ENCODE results near the gene OGG1. TPM values are rescaled to one million over a fixed set of nuclear protein-coding genes. Genes with fewer than 3 reads are reported as not detected.

Gene OGG1
- total and polyA plus RNA-seq, 2 donors: 16.6 to 20.7 TPM

GRCh38 chr3:9747267-9747666 lies 2.5 kb upstream of the OGG1 start:
- DNase-seq (ENCODE audit: low read depth in 6 of 9, low spot score in 9 of 9): no peak
- no peak overlapping the region for H3K27ac ChIP-seq (ENCODE audit: low read depth in 1 of 2, low read length in 1 of 2)
- H3K27me3 ChIP-seq (ENCODE audit: control insufficient read depth in 2 of 2, insufficient read depth in 1 of 2, low read length in 1 of 2): no peaks in the 10 kb centered on the region
- no peak overlapping the region for H3K4me3 ChIP-seq (ENCODE audit: low read length in 2 of 2)
- no peaks in the 10 kb centered on the region for H3K9me3 ChIP-seq (ENCODE audit: control insufficient read depth in 2 of 2, insufficient read depth in 1 of 2, low read length in 1 of 2)
- 97% methylated on average over 8 of the region's 8 CpGs for WGBS
- H3K36me3 ChIP-seq (ENCODE audit: control insufficient read depth in 2 of 2, insufficient read depth in 2 of 2, low read length in 1 of 2): peaks cover 64 to 74% of the 10 kb centered on the region in 2 donors
- H3K4me1 ChIP-seq (ENCODE audit: control insufficient read depth in 2 of 2, insufficient read depth in 2 of 2, low read length in 2 of 2): peaks cover 17 to 22% of the 10 kb centered on the region in 2 donors

GRCh38 chr3:9748031-9748430 lies 1.7 kb upstream of the OGG1 start:
- H3K27me3 ChIP-seq (ENCODE audit: control insufficient read depth in 2 of 2, insufficient read depth in 1 of 2, low read length in 1 of 2): no peaks in the 10 kb centered on the region
- H3K27ac ChIP-seq (ENCODE audit: low read depth in 1 of 2, low read length in 1 of 2): no peak overlapping the region
- H3K36me3 ChIP-seq (ENCODE audit: control insufficient read depth in 2 of 2, insufficient read depth in 2 of 2, low read length in 1 of 2): peaks cover 60 to 72% of the 10 kb centered on the region in 2 donors
- no peak for DNase-seq (ENCODE audit: low read depth in 6 of 9, low spot score in 9 of 9)
- 99% methylated on average over 2 of the region's 2 CpGs for WGBS
- no peak overlapping the region for H3K4me3 ChIP-seq (ENCODE audit: low read length in 2 of 2)
- no peaks in the 10 kb centered on the region for H3K9me3 ChIP-seq (ENCODE audit: control insufficient read depth in 2 of 2, insufficient read depth in 1 of 2, low read length in 1 of 2)
- H3K4me1 ChIP-seq (ENCODE audit: control insufficient read depth in 2 of 2, insufficient read depth in 2 of 2, low read length in 2 of 2): peaks cover 17 to 22% of the 10 kb centered on the region in 2 donors

- Histone ChIP-seq H3K4me1 (ENCODE audit: control insufficient read depth in 2 of 2, insufficient read depth in 2 of 2, low read length in 2 of 2) (peaks cover 17 to 23% of the 10 kb centered on the region in 2 donors), H3K4me3 (ENCODE audit: low read length in 2 of 2) (peak overlapping the region; percentile 63 to 68), H3K27ac (ENCODE audit: low read depth in 1 of 2, low read length in 1 of 2) (peak overlapping the region; percentile 86 to 90), H3K27me3 (ENCODE audit: control insufficient read depth in 2 of 2, insufficient read depth in 1 of 2, low read length in 1 of 2) (no peaks in the 10 kb centered on the region), H3K9me3 (ENCODE audit: control insufficient read depth in 2 of 2, insufficient read depth in 1 of 2, low read length in 1 of 2) (no peaks in the 10 kb centered on the region), H3K36me3 (ENCODE audit: control insufficient read depth in 2 of 2, insufficient read depth in 2 of 2, low read length in 1 of 2) (peaks cover 48 to 61% of the 10 kb centered on the region in 2 donors)
- no peak for DNase-seq (ENCODE audit: low read depth in 6 of 9, low spot score in 9 of 9)
- WGBS: 29% methylated on average over 19 of the region's 19 CpGs
Measured at GRCh38 chr3:9749296-9749644, 482 bp upstream of the OGG1 start.

GRCh38 chr3:9750556-9751411 lies 1.0 kb downstream of the OGG1 start:
- peak in 1 of 9 donors; percentile 13 for DNase-seq (ENCODE audit: low read depth in 6 of 9, low spot score in 9 of 9)
- peaks cover 21 to 31% of the 10 kb centered on the region in 2 donors for H3K4me1 ChIP-seq (ENCODE audit: control insufficient read depth in 2 of 2, insufficient read depth in 2 of 2, low read length in 2 of 2)

GRCh38 chr3:9754678-9755077 lies 4.9 kb downstream of the OGG1 start:
- no peak overlapping the region for H3K27ac ChIP-seq (ENCODE audit: low read depth in 1 of 2, low read length in 1 of 2)
- no peaks in the 10 kb centered on the region for H3K9me3 ChIP-seq (ENCODE audit: control insufficient read depth in 2 of 2, insufficient read depth in 1 of 2, low read length in 1 of 2)
- H3K27me3 ChIP-seq (ENCODE audit: control insufficient read depth in 2 of 2, insufficient read depth in 1 of 2, low read length in 1 of 2): no peaks in the 10 kb centered on the region
- DNase-seq (ENCODE audit: low read depth in 6 of 9, low spot score in 9 of 9): peak in 1 of 9 donors; percentile 41
- 90% methylated on average over 8 of the region's 8 CpGs for WGBS
- H3K4me1 ChIP-seq (ENCODE audit: control insufficient read depth in 2 of 2, insufficient read depth in 2 of 2, low read length in 2 of 2): peaks cover 17 to 25% of the 10 kb centered on the region in 2 donors
- peaks cover 49 to 59% of the 10 kb centered on the region in 2 donors for H3K36me3 ChIP-seq (ENCODE audit: control insufficient read depth in 2 of 2, insufficient read depth in 2 of 2, low read length in 1 of 2)
- H3K4me3 ChIP-seq (ENCODE audit: low read length in 2 of 2): no peak overlapping the region

More at GRCh38 chr3:9750556-9751411, 1.0 kb downstream of the OGG1 start:
- 67% methylated on average over 17 of the region's 17 CpGs for WGBS
- H3K27me3 ChIP-seq (ENCODE audit: control insufficient read depth in 2 of 2, insufficient read depth in 1 of 2, low read length in 1 of 2): no peaks in the 10 kb centered on the region
- peaks cover 38 to 57% of the 10 kb centered on the region in 2 donors for H3K36me3 ChIP-seq (ENCODE audit: control insufficient read depth in 2 of 2, insufficient read depth in 2 of 2, low read length in 1 of 2)
- no peaks in the 10 kb centered on the region for H3K9me3 ChIP-seq (ENCODE audit: control insufficient read depth in 2 of 2, insufficient read depth in 1 of 2, low read length in 1 of 2)
- H3K27ac ChIP-seq (ENCODE audit: low read depth in 1 of 2, low read length in 1 of 2): peak overlapping the region; percentile 86 to 94
- H3K4me3 ChIP-seq (ENCODE audit: low read length in 2 of 2): peak overlapping the region; percentile 63 to 68

GRCh38 chr3:9757427-9757826 lies 7.7 kb downstream of the OGG1 start:
- no peaks in the 10 kb centered on the region for H3K9me3 ChIP-seq (ENCODE audit: control insufficient read depth in 2 of 2, insufficient read depth in 1 of 2, low read length in 1 of 2)

GRCh38 chr3:9760779-9761505 lies 11.2 kb downstream of the OGG1 start:
- DNase-seq (ENCODE audit: low read depth in 6 of 9, low spot score in 9 of 9): no peak
- WGBS: 98% methylated on average over 10 of the region's 10 CpGs
- peaks cover 33% of the 10 kb centered on the region in 2 donors for H3K36me3 ChIP-seq (ENCODE audit: control insufficient read depth in 2 of 2, insufficient read depth in 2 of 2, low read length in 1 of 2)
- no peak overlapping the region for H3K4me3 ChIP-seq (ENCODE audit: low read length in 2 of 2)
- no peak overlapping the region for H3K27ac ChIP-seq (ENCODE audit: low read depth in 1 of 2, low read length in 1 of 2)
- H3K9me3 ChIP-seq (ENCODE audit: control insufficient read depth in 2 of 2, insufficient read depth in 1 of 2, low read length in 1 of 2): no peaks in the 10 kb centered on the region
- H3K27me3 ChIP-seq (ENCODE audit: control insufficient read depth in 2 of 2, insufficient read depth in 1 of 2, low read length in 1 of 2): no peaks in the 10 kb centered on the region
- H3K4me1 ChIP-seq (ENCODE audit: control insufficient read depth in 2 of 2, insufficient read depth in 2 of 2, low read length in 2 of 2): no peaks in the 10 kb centered on the region

More at GRCh38 chr3:9757427-9757826, 7.7 kb downstream of the OGG1 start:
- 98% methylated on average over 13 of the region's 13 CpGs for WGBS
- peaks cover 4 to 9% of the 10 kb centered on the region in 2 donors for H3K4me1 ChIP-seq (ENCODE audit: control insufficient read depth in 2 of 2, insufficient read depth in 2 of 2, low read length in 2 of 2)
- H3K36me3 ChIP-seq (ENCODE audit: control insufficient read depth in 2 of 2, insufficient read depth in 2 of 2, low read length in 1 of 2): peaks cover 42 to 46% of the 10 kb centered on the region in 2 donors
- H3K27ac ChIP-seq (ENCODE audit: low read depth in 1 of 2, low read length in 1 of 2): no peak overlapping the region
- H3K4me3 ChIP-seq (ENCODE audit: low read length in 2 of 2): no peak overlapping the region
- no peak for DNase-seq (ENCODE audit: low read depth in 6 of 9, low spot score in 9 of 9)
- no peaks in the 10 kb centered on the region for H3K27me3 ChIP-seq (ENCODE audit: control insufficient read depth in 2 of 2, insufficient read depth in 1 of 2, low read length in 1 of 2)

GRCh38 chr3:9761919-9762318 lies 12.2 kb downstream of the OGG1 start:
- 94% methylated on average over 5 of the region's 5 CpGs for WGBS
- Histone ChIP-seq H3K27me3 (ENCODE audit: control insufficient read depth in 2 of 2, insufficient read depth in 1 of 2, low read length in 1 of 2) (no peaks in the 10 kb centered on the region), H3K27ac (ENCODE audit: low read depth in 1 of 2, low read length in 1 of 2) (no peak overlapping the region), H3K36me3 (ENCODE audit: control insufficient read depth in 2 of 2, insufficient read depth in 2 of 2, low read length in 1 of 2) (peaks cover 23% of the 10 kb centered on the region in 2 donors), H3K4me3 (ENCODE audit: low read length in 2 of 2) (no peak overlapping the region), H3K4me1 (ENCODE audit: control insufficient read depth in 2 of 2, insufficient read depth in 2 of 2, low read length in 2 of 2) (no peaks in the 10 kb centered on the region), H3K9me3 (ENCODE audit: control insufficient read depth in 2 of 2, insufficient read depth in 1 of 2, low read length in 1 of 2) (no peaks in the 10 kb centered on the region)
- no peak for DNase-seq (ENCODE audit: low read depth in 6 of 9, low spot score in 9 of 9)

- no peaks in the 10 kb centered on the region for H3K9me3 ChIP-seq (ENCODE audit: control insufficient read depth in 2 of 2, insufficient read depth in 1 of 2, low read length in 1 of 2)
- DNase-seq (ENCODE audit: low read depth in 6 of 9, low spot score in 9 of 9): no peak
- H3K27me3 ChIP-seq (ENCODE audit: control insufficient read depth in 2 of 2, insufficient read depth in 1 of 2, low read length in 1 of 2): no peaks in the 10 kb centered on the region
- no peak overlapping the region for H3K4me3 ChIP-seq (ENCODE audit: low read length in 2 of 2)
- H3K36me3 ChIP-seq (ENCODE audit: control insufficient read depth in 2 of 2, insufficient read depth in 2 of 2, low read length in 1 of 2): peaks cover 14 to 16% of the 10 kb centered on the region in 2 donors
- WGBS: 99% methylated on average over 8 of the region's 8 CpGs
- no peak overlapping the region for H3K27ac ChIP-seq (ENCODE audit: low read depth in 1 of 2, low read length in 1 of 2)
- H3K4me1 ChIP-seq (ENCODE audit: control insufficient read depth in 2 of 2, insufficient read depth in 2 of 2, low read length in 2 of 2): no peaks in the 10 kb centered on the region
Measured at GRCh38 chr3:9762871-9763270, 13.1 kb downstream of the OGG1 start.
